Coronary artery (tissue), 2 donors: ENCODE measurements around the gene SIRT2.

Source experiments
- DNase-seq: peaks from one replicate; pipeline ENCODE4 v3.0.0-alpha.2; 2017; ENCODE audit warnings: low spot score
- H3K27ac ChIP-seq, 2 donors: fragments of 200-600 bp; sonication (generic); one replicate each; pipeline ENCODE4 v1.5.1; 2016 to 2019
- H3K4me3 ChIP-seq: fragments of 200-600 bp; sonication (generic); 2 replicates; pipeline ENCODE4 v1.5.1; 2016; ENCODE audit warnings: mild to moderate bottlenecking, moderate library complexity
- TF ChIP-seq, protein P1 (sequence below): fragments of 200-600 bp; sonication (generic); IDR thresholded peaks from one replicate; pipeline ENCODE4 v1.5.1; 2019; ENCODE audit warnings: antibody characterized with exemption

The SIRT2 gene

DNA sequence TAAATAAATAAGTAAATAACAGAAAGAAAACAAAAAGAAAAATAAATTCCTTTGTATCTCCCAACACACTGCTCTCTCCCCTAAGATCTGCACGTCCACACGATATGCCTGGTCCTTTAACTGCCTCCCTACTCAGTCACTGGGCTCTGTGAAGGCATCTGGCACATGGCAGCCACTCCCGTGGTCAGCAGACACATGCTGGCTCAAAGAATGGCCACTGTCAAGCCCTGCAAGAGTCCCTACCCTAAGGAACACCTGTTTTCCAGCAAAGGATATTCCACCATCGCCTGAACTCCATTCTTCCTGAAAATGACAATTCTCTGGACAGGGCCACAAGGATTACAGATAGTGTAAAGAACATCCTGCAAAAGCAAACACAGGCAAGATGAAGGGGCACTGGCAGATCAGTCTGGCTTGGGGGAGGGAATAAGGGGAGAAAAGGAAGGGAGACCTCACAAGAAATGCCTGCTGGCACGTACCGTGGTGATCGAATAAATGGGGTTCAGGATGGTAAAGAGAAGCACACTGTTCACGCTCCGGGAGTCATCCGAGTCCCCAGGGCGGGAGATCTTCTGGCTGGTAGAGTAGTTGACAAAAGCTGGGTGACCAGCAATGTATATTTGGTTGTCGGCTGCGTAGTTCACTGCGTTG lies 53.9 kb downstream of the SIRT2 start:
- Histone ChIP-seq H3K27ac (no peak overlapping the region), H3K4me3 (no peak overlapping the region)
- TF ChIP-seq, protein P1, sequence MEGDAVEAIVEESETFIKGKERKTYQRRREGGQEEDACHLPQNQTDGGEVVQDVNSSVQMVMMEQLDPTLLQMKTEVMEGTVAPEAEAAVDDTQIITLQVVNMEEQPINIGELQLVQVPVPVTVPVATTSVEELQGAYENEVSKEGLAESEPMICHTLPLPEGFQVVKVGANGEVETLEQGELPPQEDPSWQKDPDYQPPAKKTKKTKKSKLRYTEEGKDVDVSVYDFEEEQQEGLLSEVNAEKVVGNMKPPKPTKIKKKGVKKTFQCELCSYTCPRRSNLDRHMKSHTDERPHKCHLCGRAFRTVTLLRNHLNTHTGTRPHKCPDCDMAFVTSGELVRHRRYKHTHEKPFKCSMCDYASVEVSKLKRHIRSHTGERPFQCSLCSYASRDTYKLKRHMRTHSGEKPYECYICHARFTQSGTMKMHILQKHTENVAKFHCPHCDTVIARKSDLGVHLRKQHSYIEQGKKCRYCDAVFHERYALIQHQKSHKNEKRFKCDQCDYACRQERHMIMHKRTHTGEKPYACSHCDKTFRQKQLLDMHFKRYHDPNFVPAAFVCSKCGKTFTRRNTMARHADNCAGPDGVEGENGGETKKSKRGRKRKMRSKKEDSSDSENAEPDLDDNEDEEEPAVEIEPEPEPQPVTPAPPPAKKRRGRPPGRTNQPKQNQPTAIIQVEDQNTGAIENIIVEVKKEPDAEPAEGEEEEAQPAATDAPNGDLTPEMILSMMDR = no peak
- DNase-seq = no peak

DNA sequence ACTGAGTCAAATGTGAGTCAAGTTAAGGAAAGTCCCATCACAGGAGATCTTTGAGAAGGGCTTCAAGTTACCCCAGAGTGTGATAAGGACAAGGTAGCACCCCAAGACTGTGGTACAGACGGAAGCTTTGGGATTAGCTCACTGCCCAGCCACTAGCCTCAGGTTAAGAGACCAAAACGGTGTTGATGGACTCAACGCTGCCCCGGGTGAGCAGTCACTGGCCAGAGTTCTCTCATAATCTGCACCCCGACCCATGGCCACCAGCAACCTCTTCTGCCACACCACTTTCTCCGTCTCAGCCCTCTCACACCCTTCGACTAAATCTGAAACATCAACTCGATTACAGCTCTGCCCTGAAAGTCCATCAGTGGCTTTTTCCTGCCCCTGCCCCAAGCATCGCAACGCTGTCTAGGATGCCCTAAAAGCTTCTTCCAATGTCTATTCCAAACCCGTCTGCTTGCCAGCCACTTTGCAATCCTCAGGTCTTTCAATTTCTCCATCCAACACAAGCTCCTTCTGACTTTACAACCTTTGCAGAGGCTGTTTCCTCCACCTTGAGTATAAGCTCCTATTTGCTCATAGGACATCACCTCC lies 55.2 kb downstream of the SIRT2 start:
- Histone ChIP-seq H3K4me3 (no peak overlapping the region), H3K27ac (no peak overlapping the region)
- TF ChIP-seq, protein P1 = no peak
- no peak for DNase-seq

DNA sequence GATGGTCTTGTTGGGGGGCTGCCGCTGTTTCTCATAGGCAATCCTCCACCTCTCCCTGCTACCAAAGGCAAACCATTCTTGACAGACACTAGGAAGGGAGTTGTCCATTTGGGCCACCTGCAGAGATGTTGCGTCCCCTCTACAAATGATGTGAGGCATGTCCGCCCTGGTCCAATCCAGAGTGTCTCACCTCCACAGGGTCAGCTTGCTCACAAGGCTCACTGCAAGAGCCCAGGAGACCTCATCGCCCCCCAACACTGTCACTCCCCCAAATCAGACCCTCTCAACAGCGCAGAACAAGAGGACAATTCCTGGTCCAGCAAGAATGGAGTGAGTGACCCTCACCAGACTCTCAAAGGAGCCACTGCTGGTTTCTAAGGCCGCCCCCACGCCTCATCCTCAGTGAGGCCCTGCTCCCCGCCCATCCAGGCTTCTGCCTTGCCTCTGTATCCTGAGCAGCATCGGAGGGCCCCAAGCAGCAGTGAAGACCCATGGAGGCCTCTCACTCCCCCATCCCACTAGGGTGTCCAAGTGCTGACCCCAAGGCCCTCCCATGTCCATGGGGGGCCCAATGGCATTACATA lies 56.2 kb downstream of the SIRT2 start:
- DNase-seq = no peak
- H3K27ac ChIP-seq = peak overlapping the region in 1 of 2 donors; percentile 12
- no peak overlapping the region for H3K4me3 ChIP-seq
- TF ChIP-seq, protein P1 = no peak

DNA sequence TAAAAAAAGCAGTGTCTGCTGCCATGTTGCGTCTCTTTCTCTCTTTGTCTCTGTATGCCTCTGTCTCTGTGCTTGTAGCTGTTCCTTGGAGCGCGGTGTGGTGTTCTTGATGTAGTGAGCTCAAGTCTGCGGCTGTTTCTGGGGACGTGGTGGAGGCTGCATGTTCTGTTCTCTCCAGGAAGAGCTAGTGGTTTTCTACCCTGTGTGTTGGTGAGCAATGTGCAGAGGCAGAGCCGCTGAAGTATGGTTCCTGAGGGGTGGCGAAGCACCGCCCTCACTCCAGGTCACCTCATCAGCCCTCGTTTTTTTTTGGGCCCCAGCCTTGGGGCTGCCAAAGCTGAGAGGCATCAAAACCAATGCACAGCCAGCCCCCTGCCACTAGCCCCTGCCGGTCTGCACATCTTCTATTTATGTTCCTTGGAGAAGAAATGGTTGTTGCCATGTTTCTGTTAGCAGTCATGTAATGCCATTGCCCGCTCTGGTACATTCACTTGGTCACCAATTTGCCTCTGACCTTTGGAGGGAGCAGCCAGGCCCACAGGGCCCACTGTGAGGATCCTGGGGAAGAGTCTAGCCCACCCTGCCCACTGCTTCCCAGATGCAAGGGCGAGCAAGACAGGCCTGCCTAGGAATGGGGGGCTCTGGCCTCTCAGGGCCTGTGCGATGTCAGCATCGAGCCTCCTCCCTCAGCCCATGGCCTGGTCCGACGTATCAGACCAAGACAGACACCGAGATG lies 56.8 kb downstream of the SIRT2 start:
- no peak for DNase-seq
- TF ChIP-seq, protein P1 = no peak
- Histone ChIP-seq H3K27ac (peak overlapping the region in 1 of 2 donors; percentile 17), H3K4me3 (no peak overlapping the region)

DNA sequence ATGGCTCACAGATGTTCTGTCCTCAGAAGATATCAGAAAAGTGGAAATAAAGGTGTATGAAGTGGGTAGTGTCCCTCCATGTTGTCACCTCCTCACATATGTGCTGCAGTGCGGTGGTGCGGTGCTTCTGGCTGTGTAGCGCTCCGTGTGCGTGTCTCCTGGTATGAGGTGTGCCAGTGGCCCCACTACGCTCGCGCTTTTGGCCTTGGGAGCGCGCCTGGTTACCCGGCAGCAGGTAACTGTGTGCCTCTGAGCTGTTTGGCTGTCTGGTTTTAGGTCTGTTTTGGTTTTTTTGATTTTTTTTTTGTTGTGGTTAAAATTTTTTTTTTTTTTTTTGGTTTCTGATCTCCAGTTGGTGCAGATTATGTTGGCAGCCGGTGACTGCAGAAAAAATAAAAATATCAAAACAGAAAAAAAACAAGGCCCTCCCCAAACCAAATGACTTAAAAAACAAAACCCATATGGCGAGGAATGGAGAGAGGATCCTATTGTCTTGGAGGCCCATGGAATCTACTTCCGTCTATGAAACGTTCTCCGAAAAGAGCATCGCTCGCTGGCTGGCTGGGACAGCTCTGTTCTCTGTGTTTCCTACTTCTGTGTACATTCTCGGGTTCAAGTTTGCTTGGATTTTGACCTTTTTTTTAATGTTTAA lies 57.5 kb downstream of the SIRT2 start:
- DNase-seq = no peak
- H3K4me3 ChIP-seq = no peak overlapping the region
- H3K27ac ChIP-seq = no peak overlapping the region
- TF ChIP-seq, protein P1 = no peak

DNA sequence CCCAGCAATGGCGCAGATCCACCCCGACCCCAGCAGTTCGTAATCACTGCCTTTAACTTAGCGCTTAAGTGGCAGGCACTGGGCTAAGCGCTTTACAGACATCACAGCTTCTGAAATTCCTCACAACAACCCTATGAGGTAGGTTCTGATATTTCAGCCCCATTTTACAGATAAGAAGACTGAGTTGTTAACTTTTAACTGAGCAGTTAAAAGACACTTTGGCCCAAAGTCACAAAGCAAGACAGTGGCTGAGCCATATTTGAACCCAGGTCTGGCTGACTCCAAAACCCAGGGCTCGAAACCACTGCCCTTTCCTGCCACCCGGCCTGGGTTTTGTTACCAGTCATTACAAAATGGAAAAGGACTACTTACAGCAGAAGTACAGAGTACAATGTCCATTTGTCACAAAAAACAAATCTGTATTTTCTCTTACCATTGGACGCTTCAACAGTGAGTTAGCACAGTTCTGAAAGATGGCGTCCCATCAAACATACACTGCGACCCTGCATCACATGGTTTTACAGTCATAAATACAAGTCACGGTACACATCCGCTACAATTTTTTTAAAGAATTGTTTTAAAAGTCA lies 58.1 kb downstream of the SIRT2 start:
- TF ChIP-seq, protein P1 = no peak
- Histone ChIP-seq H3K27ac (no peak overlapping the region), H3K4me3 (no peak overlapping the region)
- no peak for DNase-seq
